ENCODE data around the gene HIVEP3. TPM values are rescaled to one million over a fixed set of nuclear protein-coding genes. Genes with fewer than 3 reads are reported as not detected.

Gene HIVEP3
- polyA plus RNA-seq, 1 of the 3 experiments (the other 2 are of a cell fraction): 6.4 TPM

DNA sequence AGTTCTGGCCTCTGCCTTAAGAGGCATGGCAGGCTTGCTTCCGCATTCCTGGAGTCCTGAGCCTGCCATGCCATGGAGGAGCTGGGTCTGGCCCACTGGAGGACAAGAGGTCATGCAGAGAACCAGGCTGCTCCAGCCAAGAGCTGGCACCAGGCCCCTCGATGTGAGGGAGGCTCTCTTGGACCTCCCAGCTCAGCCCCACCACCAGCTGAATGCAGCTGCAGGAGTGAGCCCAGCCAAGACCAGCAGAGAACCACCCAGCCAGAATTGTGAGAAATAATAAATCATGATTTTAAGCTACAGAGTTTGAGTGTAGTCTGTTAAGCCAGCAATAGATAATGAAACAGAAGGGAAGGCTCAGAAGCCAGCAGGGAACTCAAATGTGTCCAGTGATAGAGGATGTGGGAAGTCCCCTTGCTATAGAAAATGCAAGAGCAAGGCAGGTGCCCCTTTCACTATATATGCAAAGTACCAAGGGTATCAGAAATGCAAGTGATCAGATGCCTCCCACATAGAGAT lies 118.4 kb downstream of the HIVEP3 start (continued):
- TF ChIP-seq, protein P1, sequence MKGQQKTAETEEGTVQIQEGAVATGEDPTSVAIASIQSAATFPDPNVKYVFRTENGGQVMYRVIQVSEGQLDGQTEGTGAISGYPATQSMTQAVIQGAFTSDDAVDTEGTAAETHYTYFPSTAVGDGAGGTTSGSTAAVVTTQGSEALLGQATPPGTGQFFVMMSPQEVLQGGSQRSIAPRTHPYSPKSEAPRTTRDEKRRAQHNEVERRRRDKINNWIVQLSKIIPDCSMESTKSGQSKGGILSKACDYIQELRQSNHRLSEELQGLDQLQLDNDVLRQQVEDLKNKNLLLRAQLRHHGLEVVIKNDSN (IDR thresholded peaks at IDR 0.05; ENCODE audit: borderline replicate concordance, low read depth): no peak

DNA sequence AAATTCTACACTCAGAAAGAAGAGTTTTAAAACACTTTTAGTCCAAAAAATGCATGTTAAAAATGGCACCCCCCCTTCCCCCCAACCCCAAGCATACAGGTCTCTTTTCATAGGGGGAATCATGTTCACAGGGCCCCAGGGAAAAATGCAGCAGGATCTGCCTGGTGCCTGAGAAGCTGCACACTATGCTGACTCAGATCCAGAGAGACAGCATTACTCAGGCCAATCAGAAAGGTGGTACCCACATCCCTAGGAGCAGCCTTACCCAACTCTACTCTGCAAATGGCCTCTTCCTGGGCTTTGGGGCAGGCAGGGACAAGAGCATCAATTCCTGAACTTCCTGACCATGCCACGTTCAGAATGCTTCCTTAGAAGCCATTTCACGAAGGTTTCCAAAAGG lies 119.0 kb downstream of the HIVEP3 start:
- no peak overlapping the region for H3K4me2 ChIP-seq
- no peak overlapping the region for H3K27ac ChIP-seq (ENCODE audit: low read depth in 2 of 2, low read length in 1 of 2)
- no peaks in the 10 kb centered on the region for H3K36me3 ChIP-seq (replicated peaks in 1 of 2; ENCODE audit: control insufficient read depth in 1 of 2, insufficient read depth in 2 of 2, low read length in 1 of 2)
- H3K9ac ChIP-seq: no peak overlapping the region
- WGBS (ENCODE audit: low lambda C conversion rate): 87% methylated on average over 2 of the region's 2 CpGs
- no peaks in the 10 kb centered on the region for H4K20me1 ChIP-seq (ENCODE audit: insufficient read depth)
- no peak for TF ChIP-seq YY1 (IDR thresholded peaks at IDR 0.05; ENCODE audit: low read depth)
- no peak for TF ChIP-seq TEAD4 (IDR thresholded peaks at IDR 0.05; ENCODE audit: borderline replicate concordance, insufficient read depth)
- TF ChIP-seq, protein P2, sequence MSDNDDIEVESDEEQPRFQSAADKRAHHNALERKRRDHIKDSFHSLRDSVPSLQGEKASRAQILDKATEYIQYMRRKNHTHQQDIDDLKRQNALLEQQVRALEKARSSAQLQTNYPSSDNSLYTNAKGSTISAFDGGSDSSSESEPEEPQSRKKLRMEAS (IDR thresholded peaks at IDR 0.05; ENCODE audit: low read depth): no peak
- TF ChIP-seq POLR2AphosphoS5 (IDR thresholded peaks at IDR 0.05; ENCODE audit: low read depth, low read length): no peak
- TF ChIP-seq MEF2A (IDR thresholded peaks at IDR 0.05; ENCODE audit: borderline replicate concordance, low read depth): no peak
- TF ChIP-seq, protein P3, sequence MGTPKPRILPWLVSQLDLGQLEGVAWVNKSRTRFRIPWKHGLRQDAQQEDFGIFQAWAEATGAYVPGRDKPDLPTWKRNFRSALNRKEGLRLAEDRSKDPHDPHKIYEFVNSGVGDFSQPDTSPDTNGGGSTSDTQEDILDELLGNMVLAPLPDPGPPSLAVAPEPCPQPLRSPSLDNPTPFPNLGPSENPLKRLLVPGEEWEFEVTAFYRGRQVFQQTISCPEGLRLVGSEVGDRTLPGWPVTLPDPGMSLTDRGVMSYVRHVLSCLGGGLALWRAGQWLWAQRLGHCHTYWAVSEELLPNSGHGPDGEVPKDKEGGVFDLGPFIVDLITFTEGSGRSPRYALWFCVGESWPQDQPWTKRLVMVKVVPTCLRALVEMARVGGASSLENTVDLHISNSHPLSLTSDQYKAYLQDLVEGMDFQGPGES (IDR thresholded peaks at IDR 0.05; ENCODE audit: low read depth, low read length): no peak
- no peak for TF ChIP-seq NRF1 (IDR thresholded peaks at IDR 0.05; ENCODE audit: low read depth, low read length)
- no peak for TF ChIP-seq EZH2phosphoT487 (IDR thresholded peaks at IDR 0.05; ENCODE audit: borderline replicate concordance, low read depth)
- no peak for TF ChIP-seq CHD2 (IDR thresholded peaks at IDR 0.05; ENCODE audit: low read length, partially characterized antibody)
- no peak for TF ChIP-seq SIN3A (IDR thresholded peaks at IDR 0.05; ENCODE audit: borderline replicate concordance, low read depth, low read length)
- TF ChIP-seq GABPA (IDR thresholded peaks at IDR 0.05; ENCODE audit: low read depth): no peak
- no peak for TF ChIP-seq TAF1 (IDR thresholded peaks at IDR 0.05; ENCODE audit: borderline replicate concordance, low read depth, low read length)
- TF ChIP-seq NFIC (IDR thresholded peaks at IDR 0.05; ENCODE audit: borderline replicate concordance): no peak
- no peak overlapping the region for H3K4me3 ChIP-seq (ENCODE audit: low read depth in 2 of 2, low read length in 1 of 2)
- H3F3A ChIP-seq (replicated peaks; ENCODE audit: insufficient read depth): no peaks in the 10 kb centered on the region
- ChIA-PET POLR2A (no interaction called here), CTCF (interaction anchor here (1.1 to 2.1 kb wide), 2 partner anchors 15 to 226 kb away, joined by 3 to 9 read pairs; no protein-coding TSS in a partner anchor)
- H3K27me3 ChIP-seq (ENCODE audit: insufficient read depth): no peaks in the 10 kb centered on the region
- H2AFZ ChIP-seq (ENCODE audit: low read depth): no peak overlapping the region
- no peaks in the 10 kb centered on the region for H3K9me3 ChIP-seq
- H3K9me2 ChIP-seq: no peaks in the 10 kb centered on the region
- H3K79me2 ChIP-seq (ENCODE audit: insufficient read depth): no peaks in the 10 kb centered on the region
- no peak for DNase-seq
- H3K4me1 ChIP-seq (ENCODE audit: control insufficient read depth in 1 of 2, insufficient read depth in 2 of 2, low read depth in 1 of 2, low read length in 1 of 2): no peaks in the 10 kb centered on the region; a peak in 1 of 4 replicates

DNA sequence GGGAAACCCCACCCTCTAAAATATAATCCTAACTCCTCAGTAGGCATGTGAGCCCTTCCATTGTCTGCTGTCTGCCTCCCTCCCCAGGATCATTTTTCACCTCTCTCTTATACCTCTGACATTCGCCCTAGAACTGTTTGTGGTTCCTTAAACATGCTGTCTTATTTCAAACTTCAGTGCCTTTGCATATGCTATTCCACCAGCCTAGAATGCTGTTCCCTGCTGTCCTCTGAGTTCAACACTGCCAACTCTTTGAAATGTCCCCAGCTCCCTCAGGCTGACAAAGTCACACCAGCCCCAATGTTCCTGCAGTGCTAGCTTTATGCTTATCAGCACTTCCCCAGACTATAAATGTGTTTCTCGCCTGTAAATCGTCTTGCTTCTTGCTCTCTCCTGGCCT lies 119.5 kb downstream of the HIVEP3 start:
- DNase-seq: no peak
- H4K20me1 ChIP-seq (ENCODE audit: insufficient read depth): no peaks in the 10 kb centered on the region
- CTCF ChIA-PET: interaction anchor here (1.1 to 2.1 kb wide), 2 partner anchors 14 to 225 kb away, joined by 3 to 9 read pairs; no protein-coding TSS in a partner anchor
- no peak overlapping the region for H3K4me3 ChIP-seq (ENCODE audit: low read depth in 2 of 2, low read length in 1 of 2)
- H3K9me3 ChIP-seq: no peaks in the 10 kb centered on the region
- 93% methylated on average over 3 of the region's 3 CpGs for whole genome bisulfite sequencing (ENCODE audit: low lambda C conversion rate)
- H3K79me2 ChIP-seq (ENCODE audit: insufficient read depth): no peaks in the 10 kb centered on the region
- H3K4me1 ChIP-seq (ENCODE audit: control insufficient read depth in 1 of 2, insufficient read depth in 2 of 2, low read depth in 1 of 2, low read length in 1 of 2): no peaks in the 10 kb centered on the region; a peak in 1 of 4 replicates
- POLR2A ChIA-PET: no interaction called here
- H3K9me2 ChIP-seq: no peaks in the 10 kb centered on the region
- no peak overlapping the region for H3K9ac ChIP-seq
- no peak overlapping the region for H3K27ac ChIP-seq (ENCODE audit: low read depth in 2 of 2, low read length in 1 of 2)
- no peaks in the 10 kb centered on the region for H3K27me3 ChIP-seq (ENCODE audit: insufficient read depth)
- no peak overlapping the region for H2AFZ ChIP-seq (ENCODE audit: low read depth)
- no peaks in the 10 kb centered on the region for H3K36me3 ChIP-seq (replicated peaks in 1 of 2; ENCODE audit: control insufficient read depth in 1 of 2, insufficient read depth in 2 of 2, low read length in 1 of 2)
- H3K4me2 ChIP-seq: no peak overlapping the region
- no peaks in the 10 kb centered on the region for H3F3A ChIP-seq (replicated peaks; ENCODE audit: insufficient read depth)
- TF ChIP-seq, protein P1 (IDR thresholded peaks at IDR 0.05; ENCODE audit: borderline replicate concordance, low read depth): no peak
- TF ChIP-seq NFIC (IDR thresholded peaks at IDR 0.05; ENCODE audit: borderline replicate concordance) (no peak), EP300 (IDR thresholded peaks at IDR 0.05; ENCODE audit: borderline replicate concordance in 1 of 2, low read depth in 1 of 2, low read length in 1 of 2) (no peak), YY1 (IDR thresholded peaks at IDR 0.05; ENCODE audit: low read depth) (no peak), FOXJ3 (CRISPR knock-in tag; IDR thresholded peaks at IDR 0.05) (no peak), CHD2 (IDR thresholded peaks at IDR 0.05; ENCODE audit: low read length, partially characterized antibody) (no peak), MXI1 (IDR thresholded peaks at IDR 0.05; ENCODE audit: low read depth, low read length) (no peak), RXRA (IDR thresholded peaks at IDR 0.05; ENCODE audit: borderline replicate concordance, low read depth) (no peak), ELF1 (IDR thresholded peaks at IDR 0.05) (no peak), GATA2 (CRISPR knock-in tag; IDR thresholded peaks at IDR 0.05) (no peak), POLR2AphosphoS5 (IDR thresholded peaks at IDR 0.05; ENCODE audit: low read depth, low read length) (no peak), NRF1 (IDR thresholded peaks at IDR 0.05; ENCODE audit: low read depth, low read length) (no peak)
- TF ChIP-seq, protein P3 (IDR thresholded peaks at IDR 0.05; ENCODE audit: low read depth, low read length): no peak
- TF ChIP-seq, protein P2 (IDR thresholded peaks at IDR 0.05; ENCODE audit: low read depth): no peak
